ENCODE measurements around the gene ARL4C. TPM values are rescaled to one million over a fixed set of nuclear protein-coding genes. Genes with fewer than 3 reads are reported as not detected.

Gene ARL4C
- total RNA-seq (100 to 1,000 TPM; 137 to 142 TPM), polyA plus RNA-seq (100 to 1,000 TPM in 2 of 3 donors, 10 to 100 TPM in 1; 52.9 to 140 (median 112) TPM), total RNA-seq (120 to 661 (median 423) reads per million in 6 experiments)

GRCh38 chr2:234496835-234497593, at the start of gene ARL4C:
TSS of gene ARL4C (minus strand) at chr2:234497081. CDS start at chr2:234496586, 495 bp downstream.
- Mint-ChIP-seq H3K4me1 (peaks cover 36 to 50% (median 43%) of the 10 kb centered on the region in 4 donors), H3K36me3 (peaks cover 22 to 35% (median 28%) of the 10 kb centered on the region in 3 donors), H3K9me3 (peaks cover 0 to 4% (median 0%) of the 10 kb centered on the region in 9 donors), H3K4me3 (peak within 1 kb of the TSS; percentile 88 to 100 (median 98)), H3K27me3 (peaks cover 0 to 1% (median 0%) of the 10 kb centered on the region in 5 donors), H3K27ac (peak within 1 kb of the TSS; percentile 96 to 99 (median 98))
- ATAC-seq (peak; percentile 36 to 45), DNase-seq (peak; percentile 60 to 82 (median 72))
- POLR2A ChIA-PET = interaction anchor here (0.6 to 7.9 kb wide), 25 partner anchors 8 to 506 kb away, joined by 3 to 289 read pairs (median 6); no protein-coding TSS in a partner anchor

- ATAC-seq = peak; percentile 89 to 96
- H3K36me3 Mint-ChIP-seq = no peaks in the 10 kb centered on the region
- peak; percentile 51 to 86 (median 68) for DNase-seq
- H3K9me3 Mint-ChIP-seq = no peaks in the 10 kb centered on the region
- peaks cover 12 to 46% (median 26%) of the 10 kb centered on the region in 5 donors for H3K27me3 Mint-ChIP-seq
- POLR2A ChIA-PET = no interaction called here
- no peak overlapping the region for H3K4me3 Mint-ChIP-seq
- peak overlapping the region in 1 of 10 donors; percentile 46 for H3K27ac Mint-ChIP-seq
- peaks cover 0 to 11% (median 5%) of the 10 kb centered on the region in 4 donors for H3K4me1 Mint-ChIP-seq
These were observed 48.1 kb upstream of the ARL4C start for GRCh38 chr2:234544659-234545611.

- H3K9me3 Mint-ChIP-seq = peaks cover 0 to 4% (median 0%) of the 10 kb centered on the region in 9 donors
- H3K4me3 Mint-ChIP-seq = no peak overlapping the region
- DNase-seq (no peak), ATAC-seq (no peak)
- POLR2A ChIA-PET = no interaction called here
- peaks cover 6 to 33% (median 16%) of the 10 kb centered on the region in 5 donors for H3K27me3 Mint-ChIP-seq
- H3K36me3 Mint-ChIP-seq = peaks cover 0 to 6% (median 0%) of the 10 kb centered on the region in 3 donors
- H3K27ac Mint-ChIP-seq = no peak overlapping the region
- H3K4me1 Mint-ChIP-seq = peaks cover 0 to 11% (median 5%) of the 10 kb centered on the region in 4 donors
These were observed 45.9 kb upstream of the ARL4C start for GRCh38 chr2:234542742-234543141.

GRCh38 chr2:234537929-234538328, 41.0 kb upstream of the ARL4C start:
- ATAC-seq = no peak
- no peak for DNase-seq
- no peak overlapping the region for H3K4me3 Mint-ChIP-seq
- H3K36me3 Mint-ChIP-seq = peaks cover 0 to 6% (median under 1%) of the 10 kb centered on the region in 3 donors
- POLR2A ChIA-PET = no interaction called here
- H3K4me1 Mint-ChIP-seq = no peaks in the 10 kb centered on the region
- no peak overlapping the region for H3K27ac Mint-ChIP-seq
- H3K9me3 Mint-ChIP-seq = peaks cover 0 to 4% (median under 1%) of the 10 kb centered on the region in 9 donors
- H3K27me3 Mint-ChIP-seq = peaks cover 3 to 9% (median 6%) of the 10 kb centered on the region in 5 donors

- Mint-ChIP-seq H3K27ac (no peak overlapping the region), H3K27me3 (peaks cover 3 to 10% (median 9%) of the 10 kb centered on the region in 5 donors), H3K4me3 (no peak overlapping the region), H3K9me3 (peaks cover 0 to 9% (median 3%) of the 10 kb centered on the region in 9 donors), H3K4me1 (no peaks in the 10 kb centered on the region), H3K36me3 (peaks cover 0 to 11% (median 4%) of the 10 kb centered on the region in 3 donors)
- ATAC-seq = no peak
- POLR2A ChIA-PET = no interaction called here
- DNase-seq = no peak
These were observed 39.5 kb upstream of the ARL4C start for GRCh38 chr2:234536178-234536965.

- Mint-ChIP-seq H3K27me3 (peaks cover 6 to 14% (median 9%) of the 10 kb centered on the region in 5 donors), H3K9me3 (peaks cover 0 to 9% (median 3%) of the 10 kb centered on the region in 9 donors), H3K27ac (no peak overlapping the region), H3K4me1 (no peaks in the 10 kb centered on the region), H3K36me3 (peaks cover 0 to 11% (median 4%) of the 10 kb centered on the region in 3 donors), H3K4me3 (no peak overlapping the region)
- DNase-seq (no peak), ATAC-seq (no peak)
- POLR2A ChIA-PET = no interaction called here
These were observed 38.6 kb upstream of the ARL4C start for GRCh38 chr2:234535464-234535863.

GRCh38 chr2:234534515-234534914, 37.6 kb upstream of the ARL4C start:
- Mint-ChIP-seq H3K4me1 (no peaks in the 10 kb centered on the region), H3K9me3 (peaks cover 0 to 8% (median 3%) of the 10 kb centered on the region in 9 donors), H3K27ac (no peak overlapping the region), H3K36me3 (peaks cover 0 to 8% (median 4%) of the 10 kb centered on the region in 3 donors), H3K4me3 (no peak overlapping the region), H3K27me3 (peaks cover 3 to 11% (median 5%) of the 10 kb centered on the region in 5 donors)
- DNase-seq = no peak
- no peak for ATAC-seq
- POLR2A ChIA-PET = no interaction called here

GRCh38 chr2:234533626-234534025, 36.7 kb upstream of the ARL4C start:
- H3K4me1 Mint-ChIP-seq = peaks cover 0 to 2% (median 0%) of the 10 kb centered on the region in 4 donors
- no peak overlapping the region for H3K4me3 Mint-ChIP-seq
- peaks cover 0 to 5% (median 4%) of the 10 kb centered on the region in 3 donors for H3K36me3 Mint-ChIP-seq
- peaks cover 6 to 13% (median 8%) of the 10 kb centered on the region in 5 donors for H3K27me3 Mint-ChIP-seq
- DNase-seq (no peak), ATAC-seq (no peak)
- POLR2A ChIA-PET = no interaction called here
- H3K9me3 Mint-ChIP-seq = peaks cover 0 to 8% (median 3%) of the 10 kb centered on the region in 9 donors
- H3K27ac Mint-ChIP-seq = no peak overlapping the region

GRCh38 chr2:234528410-234529148, 31.7 kb upstream of the ARL4C start:
- peaks cover 7 to 14% (median 10%) of the 10 kb centered on the region in 5 donors for H3K27me3 Mint-ChIP-seq
- ATAC-seq (no peak), DNase-seq (no peak)
- no peak overlapping the region for H3K4me3 Mint-ChIP-seq
- peaks cover 0 to 2% (median 0%) of the 10 kb centered on the region in 4 donors for H3K4me1 Mint-ChIP-seq
- peaks cover 0 to 15% (median 13%) of the 10 kb centered on the region in 3 donors for H3K36me3 Mint-ChIP-seq
- POLR2A ChIA-PET = no interaction called here
- peaks cover 2 to 13% (median 8%) of the 10 kb centered on the region in 9 donors for H3K9me3 Mint-ChIP-seq
- H3K27ac Mint-ChIP-seq = no peak overlapping the region

- peaks cover 4 to 10% (median 7%) of the 10 kb centered on the region in 5 donors for H3K27me3 Mint-ChIP-seq
- peaks cover 0 to 13% (median 3%) of the 10 kb centered on the region in 9 donors for H3K9me3 Mint-ChIP-seq
- DNase-seq (no peak), ATAC-seq (no peak)
- POLR2A ChIA-PET = no interaction called here
- H3K4me3 Mint-ChIP-seq = no peak overlapping the region
- peaks cover 0 to 2% (median under 1%) of the 10 kb centered on the region in 4 donors for H3K4me1 Mint-ChIP-seq
- peaks cover 0 to 10% (median 8%) of the 10 kb centered on the region in 3 donors for H3K36me3 Mint-ChIP-seq
- no peak overlapping the region for H3K27ac Mint-ChIP-seq
These were observed 29.8 kb upstream of the ARL4C start for GRCh38 chr2:234526711-234527110.

GRCh38 chr2:234521536-234521935, 24.7 kb upstream of the ARL4C start:
- DNase-seq (no peak), ATAC-seq (no peak)
- Mint-ChIP-seq H3K4me1 (peaks cover 0 to 2% (median 0%) of the 10 kb centered on the region in 4 donors), H3K9me3 (peaks cover 0 to 13% (median 3%) of the 10 kb centered on the region in 9 donors), H3K27me3 (no peaks in the 10 kb centered on the region), H3K4me3 (no peak overlapping the region), H3K36me3 (peaks cover 0 to 8% (median 8%) of the 10 kb centered on the region in 3 donors), H3K27ac (no peak overlapping the region)
- POLR2A ChIA-PET = no interaction called here

All from naive thymus-derived CD8-positive, alpha-beta T cell (primary cell).